Esophagus squamous epithelium (tissue), 4 donors: ENCODE measurements around the gene COX5A.
A peak's percentile ranks its signal among the peaks of the same experiment; 100 is the strongest.

Source experiments
- CTCF ChIP-seq, 6 experiments: fragments of 450-650 bp in 4 of 6; fragments of 200-600 bp in 2 of 6; sonication (generic) in 2 of 6; IDR thresholded peaks; one replicate each; pipeline ENCODE4 v1.5.1; 2016 to 2019; ENCODE audit warnings: antibody characterized with exemption in 6 of 6, mild to moderate bottlenecking in 4 of 6, moderate library complexity in 4 of 6
- POLR2A ChIP-seq, 4 donors: fragments of 450-650 bp; IDR thresholded peaks; one replicate each; pipeline ENCODE4 v1.6.1; 2017; ENCODE audit warnings: antibody characterized with exemption in 4 of 4, mild to moderate bottlenecking in 4 of 4, moderate library complexity in 3 of 4

GRCh38 chr15:74955796-74956647 lies 18.1 kb upstream of the COX5A start:
- TF ChIP-seq CTCF (IDR thresholded peaks at IDR 0.05): peak; percentile 41 to 75 (median 49)
- no peak for TF ChIP-seq POLR2A (IDR thresholded peaks at IDR 0.05)
